ENCODE measurements around the gene RNLS. TPM values are rescaled to one million over a fixed set of nuclear protein-coding genes. Genes with fewer than 3 reads are reported as not detected.

RNLS gene
- total and polyA plus RNA-seq, 2 of the 8 experiments (the other 6 are each of a cell fraction or from before 2014, with no cell fraction given): 7.5 to 12.7 TPM

GRCh38 chr10:88530093-88530492, 53.0 kb downstream of the RNLS start:
- Histone ChIP-seq H3K9ac (replicated peaks in 1 of 4; ENCODE audit: extremely low read depth in 1 of 4, low read depth in 3 of 4, low read length in 3 of 4) (no peak overlapping the region), H3K4me2 (ENCODE audit: insufficient read depth in 1 of 2, low read depth in 2 of 2, low read length in 2 of 2) (no peak overlapping the region), H4K5ac (ENCODE audit: insufficient read length, low read depth, low read length) (no peak overlapping the region), H3K23ac (ENCODE audit: insufficient read length) (no peak overlapping the region), H2BK15ac (ENCODE audit: low read length) (no peak overlapping the region), H2BK12ac (ENCODE audit: low read depth, low read length) (no peak overlapping the region), H4K8ac (ENCODE audit: extremely low read depth, insufficient read depth, low read length) (no peak overlapping the region), H2BK120ac (replicated peaks; ENCODE audit: low read depth, low read length) (no peak overlapping the region), H3K4me3 (ENCODE audit: extremely low read depth in 1 of 4, insufficient read depth in 2 of 4, low read depth in 3 of 4, low read length in 4 of 4) (no peak overlapping the region), H3K27me3 (replicated peaks in 1 of 4; ENCODE audit: control insufficient read depth in 3 of 4, extremely low read depth in 1 of 4, insufficient read depth in 3 of 4, low read length in 3 of 4) (no peaks in the 10 kb centered on the region; a peak in 1 of 7 replicates), H3K36me3 (ENCODE audit: control insufficient read depth in 2 of 4, insufficient read depth in 4 of 4, low read length in 3 of 4) (no peaks in the 10 kb centered on the region), H2AK5ac (ENCODE audit: low read depth, low read length) (no peak overlapping the region), H2AFZ (ENCODE audit: low read length) (no peak overlapping the region), H4K91ac (replicated peaks; ENCODE audit: insufficient read length, low read length) (no peak overlapping the region), H3K79me1 (ENCODE audit: low read depth, low read length) (no peaks in the 10 kb centered on the region), H3K4ac (replicated peaks; ENCODE audit: insufficient read length, low read depth, low read length) (no peak overlapping the region), H3K9me3 (ENCODE audit: insufficient read depth in 2 of 2, low read depth in 1 of 2, low read length in 1 of 2) (no peaks in the 10 kb centered on the region), H3K23me2 (ENCODE audit: low read depth, low read length) (no peaks in the 10 kb centered on the region), H3K18ac (ENCODE audit: extremely low read depth, low read length) (no peak overlapping the region), H4K20me1 (replicated peaks in 1 of 2; ENCODE audit: control insufficient read depth in 1 of 2, insufficient read depth in 2 of 2, low read length in 2 of 2) (no peaks in the 10 kb centered on the region), H3K27ac (ENCODE audit: low read depth, low read length) (no peak overlapping the region), H2BK20ac (ENCODE audit: low read length) (no peak overlapping the region), H3K4me1 (replicated peaks in 1 of 4; ENCODE audit: control insufficient read depth in 3 of 4, insufficient read depth in 4 of 4, low read length in 3 of 4) (peaks cover 0 to 3% (median 0%) of the 10 kb centered on the region in 4 experiments; a peak in 1 of 7 replicates), H3K14ac (ENCODE audit: insufficient read length) (no peak overlapping the region), H3K79me2 (ENCODE audit: control insufficient read depth in 1 of 2, insufficient read depth in 2 of 2, low read length in 2 of 2) (no peaks in the 10 kb centered on the region), H3K56ac (replicated peaks; ENCODE audit: insufficient read length, low read depth, low read length) (no peak overlapping the region), H2BK5ac (ENCODE audit: low read depth, low read length) (no peak overlapping the region)
- WGBS, 2 experiments (ENCODE audit: extremely low coverage in 1 of 2, insufficient coverage in 1 of 2, insufficient read length in 1 of 2, insufficient replicate concordance in 2 of 2, low coverage in 1 of 2, low lambda C conversion rate in 2 of 2, missing lambda C conversion rate in 1 of 2): 90% methylated on average over 2 of the region's 2 CpGs; no CpG with 5 or more reads in 1 of the 2 experiments
- POLR2A ChIA-PET (ENCODE audit: partially characterized antibody): interaction anchor here (0.7 kb wide), 1 partner anchor 368 kb away, joined by 3 read pairs; no protein-coding TSS in a partner anchor
- CTCF ChIA-PET (ENCODE audit: partially characterized antibody): interaction anchor here (0.6 kb wide), 1 partner anchor 305 kb away, joined by 4 read pairs; no protein-coding TSS in a partner anchor
- FAIRE-seq (no peak), DNase-seq (ENCODE audit: low read depth in 1 of 2, low spot score in 2 of 2) (no peak)
- TF ChIP-seq SIN3A (conservative IDR thresholded peaks at IDR 0.05 in 1 of 2, IDR thresholded peaks at IDR 0.05 in 1 of 2; ENCODE audit: low read depth in 1 of 2, low read length in 2 of 2) (no peak), ATF2 (IDR thresholded peaks at IDR 0.05; ENCODE audit: low read length) (no peak), MAX (IDR thresholded peaks at IDR 0.05) (no peak), YY1 (IDR thresholded peaks at IDR 0.05; ENCODE audit: low read depth, low read length) (no peak), ATF3 (IDR thresholded peaks at IDR 0.05; ENCODE audit: insufficient read depth, low read depth, low read length) (no peak), RAD21 (IDR thresholded peaks at IDR 0.05 in 1 of 2, conservative IDR thresholded peaks at IDR 0.05 in 1 of 2; ENCODE audit: low read depth in 2 of 2, low read length in 2 of 2) (no peak), POU5F1 (IDR thresholded peaks at IDR 0.05; ENCODE audit: low read depth, low read length) (no peak), ZNF274 (IDR thresholded peaks at IDR 0.05; ENCODE audit: borderline replicate concordance, extremely low read depth, low read length) (no peak), CTBP2 (IDR thresholded peaks at IDR 0.05; ENCODE audit: borderline replicate concordance, insufficient read depth, insufficient read length, low read length) (no peak), POLR2A (IDR thresholded peaks at IDR 0.05; ENCODE audit: control extremely low read depth in 1 of 2, low read depth in 2 of 2, low read length in 2 of 2) (no peak)
